ENCODE results near the gene DPAGT1.
"Not testable (repeated sequence)": the region's sequence is repeated elsewhere in the genome, so short reads cannot be mapped to it uniquely, and the experiment has no call there.

Gene DPAGT1

GRCh38 chr11:119115484-119116234 is 14.0 kb upstream of the DPAGT1 start:
- DNase-seq (ENCODE audit: low spot score), result no peak

DNA sequence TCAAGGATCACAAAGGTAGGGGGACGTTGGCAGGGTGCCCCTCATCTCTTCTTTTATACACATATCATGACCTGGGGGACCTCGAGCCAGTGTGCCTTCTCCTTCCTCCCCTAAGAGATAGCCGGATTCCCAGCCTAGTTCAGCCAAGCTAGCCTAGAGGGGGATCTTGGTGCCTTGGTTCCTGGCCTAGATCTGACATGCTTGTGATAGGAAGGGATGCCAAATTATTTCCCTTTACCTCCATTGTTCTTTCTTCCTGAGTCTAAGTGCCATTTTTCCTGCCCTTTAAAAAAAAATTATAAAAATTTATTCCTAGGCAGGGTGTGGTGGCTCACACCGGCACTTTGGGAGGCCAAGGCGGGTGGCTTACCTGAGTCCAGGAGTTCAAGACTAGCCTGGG is 12.7 kb upstream of the DPAGT1 start:
- DNase-seq (ENCODE audit: low spot score), result no peak

DNA sequence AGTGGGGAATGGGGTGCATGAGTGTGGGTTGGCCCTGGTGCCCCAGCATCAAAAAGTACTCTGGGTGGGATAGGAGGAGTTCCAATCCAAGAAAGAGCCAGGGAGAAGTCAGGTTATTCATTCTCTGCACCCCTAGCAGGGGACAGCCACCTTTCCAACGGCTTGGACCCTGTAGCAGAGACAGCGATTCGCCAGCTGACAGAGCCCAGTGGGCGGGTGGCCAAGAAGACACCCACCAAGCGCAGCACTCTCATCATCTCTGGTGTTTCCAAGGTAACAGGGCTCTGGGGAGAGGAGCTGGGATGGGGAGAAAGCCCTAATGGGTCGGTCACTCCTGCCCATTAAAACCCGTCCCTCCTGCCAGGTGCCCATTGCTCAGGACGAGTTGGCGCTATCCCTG is 12.1 kb upstream of the DPAGT1 start:
- DNase-seq (ENCODE audit: low spot score), result no peak

DNA sequence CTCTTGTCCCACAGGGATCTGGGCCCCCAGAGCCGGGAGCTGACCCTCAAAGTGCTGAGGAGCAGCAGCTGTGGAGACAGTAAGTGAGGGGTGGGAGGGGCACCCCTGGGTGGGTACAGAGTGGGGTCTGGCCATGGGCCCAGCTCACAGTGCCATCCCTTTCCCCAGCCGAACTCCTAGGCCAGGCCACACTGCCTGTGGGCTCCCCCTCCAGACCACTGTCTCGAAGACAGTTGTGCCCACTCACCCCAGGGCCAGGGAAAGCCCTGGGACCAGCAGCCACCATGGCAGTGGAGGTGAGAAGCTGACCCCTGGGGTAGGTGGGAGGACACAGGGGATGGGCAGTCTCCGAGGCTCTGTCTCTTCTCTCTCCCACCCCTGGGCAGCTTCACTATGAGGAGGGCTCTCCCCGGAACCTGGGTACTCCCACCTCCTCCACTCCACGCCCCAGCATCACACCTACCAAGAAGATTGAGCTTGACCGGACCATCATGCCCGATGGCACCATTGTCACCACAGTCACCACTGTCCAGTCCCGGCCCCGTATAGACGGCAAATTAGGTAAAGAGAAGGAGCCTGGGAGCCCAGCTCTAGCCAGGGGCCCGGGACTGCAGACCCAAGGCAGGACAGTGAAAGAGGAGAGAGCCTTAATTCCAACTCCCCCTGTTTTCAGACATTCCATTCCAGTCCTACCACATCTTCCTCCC is 10.8 kb upstream of the DPAGT1 start:
- no peak for DNase-seq (ENCODE audit: low spot score)

DNA sequence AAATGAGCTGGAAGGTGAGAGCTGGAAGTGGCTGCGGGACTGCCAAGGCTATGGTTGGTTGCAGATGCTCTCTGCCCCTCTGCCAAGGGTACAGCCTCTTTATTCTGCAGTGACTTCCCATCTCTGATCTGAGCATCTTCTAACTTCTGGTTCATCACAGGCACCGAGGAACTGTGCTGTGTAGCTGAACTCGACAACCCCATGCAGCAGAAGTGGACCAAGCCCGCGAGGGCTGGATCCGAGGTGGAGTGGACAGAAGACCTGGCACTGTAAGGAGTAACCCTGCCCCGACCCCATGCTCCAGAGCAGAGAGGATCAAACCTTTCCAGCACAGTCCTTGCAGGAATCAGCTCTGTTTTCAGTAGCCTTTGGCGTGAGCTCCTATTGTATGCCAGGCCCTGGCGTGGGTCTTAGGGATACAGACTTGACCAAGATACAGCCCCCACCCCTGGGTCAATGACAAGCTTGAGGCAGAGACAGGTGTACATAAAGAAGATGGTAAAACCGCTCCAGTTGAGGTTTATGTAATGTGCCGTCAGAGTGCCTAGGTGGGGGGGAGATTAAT is 9.8 kb upstream of the DPAGT1 start:
- no peak for DNase-seq (ENCODE audit: low spot score)

DNA sequence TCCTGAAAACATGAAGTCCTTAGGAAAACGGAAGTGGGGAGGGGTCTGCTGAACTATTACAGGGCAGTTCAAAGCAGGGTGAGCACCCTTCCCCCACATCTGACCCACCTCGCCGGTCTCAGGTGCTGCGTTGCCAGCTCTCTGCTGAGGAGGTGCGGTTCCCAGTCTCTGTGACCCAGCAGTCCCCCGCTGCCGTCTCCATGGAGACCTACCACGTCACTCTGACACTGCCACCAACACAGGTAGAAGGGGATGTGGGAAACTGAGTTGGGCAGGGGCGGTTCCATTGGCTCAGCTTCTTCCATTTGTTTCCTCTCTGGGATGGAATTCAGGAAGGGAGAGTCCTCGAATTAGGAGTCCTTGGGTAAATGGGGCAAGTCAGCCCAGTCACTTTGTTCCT is 8.8 kb upstream of the DPAGT1 start:
- DNase-seq (ENCODE audit: low spot score), result no peak

DNA sequence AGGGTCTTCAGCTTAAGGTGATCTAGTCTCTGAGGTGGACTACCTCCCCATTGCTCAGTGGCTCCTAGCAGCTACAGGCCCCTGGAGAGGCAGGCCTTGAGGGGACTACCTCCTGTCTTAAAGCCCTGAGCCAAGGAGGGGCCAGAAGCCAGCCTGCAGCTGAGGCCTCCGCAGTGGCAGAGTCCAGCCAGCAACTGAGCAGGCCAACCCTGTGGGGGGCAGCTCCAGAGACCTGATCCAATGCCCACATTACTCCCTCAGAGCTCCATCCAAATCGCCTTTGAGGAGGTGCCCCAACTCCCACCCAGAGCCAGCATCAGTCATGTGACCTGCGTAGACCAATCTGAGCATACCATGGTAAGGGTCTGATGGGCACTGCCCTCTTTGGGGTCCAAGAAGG is 8.2 kb upstream of the DPAGT1 start:
- DNase-seq (ENCODE audit: low spot score), result no peak

GRCh38 chr11:119108857-119109221 is 7.2 kb upstream of the DPAGT1 start:
- DNase-seq (ENCODE audit: low spot score), result no peak

GRCh38 chr11:119108146-119108856 is 6.6 kb upstream of the DPAGT1 start:
- peak; percentile 83 for DNase-seq (ENCODE audit: low spot score)

DNA sequence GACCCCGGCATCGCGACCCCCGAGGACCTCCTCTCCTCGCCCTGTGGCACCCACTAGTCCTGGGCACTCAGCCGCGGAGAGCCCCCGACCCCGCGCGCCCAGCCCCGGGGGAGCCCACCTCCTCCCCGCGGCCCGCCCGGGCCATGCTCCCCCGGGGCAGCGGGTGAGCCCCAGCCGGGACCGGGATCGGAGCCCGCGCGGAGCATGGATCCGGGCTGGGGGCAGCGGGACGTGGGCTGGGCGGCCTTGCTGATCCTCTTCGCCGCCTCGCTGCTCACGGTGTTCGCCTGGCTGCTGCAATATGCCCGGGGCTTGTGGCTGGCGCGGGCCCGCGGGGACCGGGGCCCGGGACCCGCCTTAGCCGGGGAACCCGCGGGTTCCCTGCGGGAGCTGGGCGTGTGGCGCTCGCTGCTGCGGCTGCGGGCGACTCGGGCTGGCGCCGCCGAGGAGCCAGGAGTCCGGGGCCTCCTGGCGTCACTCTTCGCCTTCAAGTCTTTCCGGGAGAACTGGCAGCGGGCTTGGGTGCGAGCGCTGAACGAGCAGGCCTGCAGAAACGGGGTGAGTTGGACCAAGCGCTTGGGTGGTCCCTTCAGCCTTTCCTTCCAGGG is 6.0 kb upstream of the DPAGT1 start:
- no peak for DNase-seq (ENCODE audit: low spot score)

GRCh38 chr11:119106564-119107537 is 5.2 kb upstream of the DPAGT1 start, which contains the start of gene C2CD2L:
C2CD2L (plus strand) TSS chr11:119107344; CDS start chr11:119107742, 398 bp downstream.
- DNase-seq (ENCODE audit: low spot score), result peak; percentile 92

GRCh38 chr11:119103793-119104192 is 2.1 kb upstream of the DPAGT1 start:
- no peak for DNase-seq (ENCODE audit: low spot score)

GRCh38 chr11:119103161-119103664 is 1.6 kb upstream of the DPAGT1 start:
- DNase-seq (ENCODE audit: low spot score), result not testable (repeated sequence)

DNA sequence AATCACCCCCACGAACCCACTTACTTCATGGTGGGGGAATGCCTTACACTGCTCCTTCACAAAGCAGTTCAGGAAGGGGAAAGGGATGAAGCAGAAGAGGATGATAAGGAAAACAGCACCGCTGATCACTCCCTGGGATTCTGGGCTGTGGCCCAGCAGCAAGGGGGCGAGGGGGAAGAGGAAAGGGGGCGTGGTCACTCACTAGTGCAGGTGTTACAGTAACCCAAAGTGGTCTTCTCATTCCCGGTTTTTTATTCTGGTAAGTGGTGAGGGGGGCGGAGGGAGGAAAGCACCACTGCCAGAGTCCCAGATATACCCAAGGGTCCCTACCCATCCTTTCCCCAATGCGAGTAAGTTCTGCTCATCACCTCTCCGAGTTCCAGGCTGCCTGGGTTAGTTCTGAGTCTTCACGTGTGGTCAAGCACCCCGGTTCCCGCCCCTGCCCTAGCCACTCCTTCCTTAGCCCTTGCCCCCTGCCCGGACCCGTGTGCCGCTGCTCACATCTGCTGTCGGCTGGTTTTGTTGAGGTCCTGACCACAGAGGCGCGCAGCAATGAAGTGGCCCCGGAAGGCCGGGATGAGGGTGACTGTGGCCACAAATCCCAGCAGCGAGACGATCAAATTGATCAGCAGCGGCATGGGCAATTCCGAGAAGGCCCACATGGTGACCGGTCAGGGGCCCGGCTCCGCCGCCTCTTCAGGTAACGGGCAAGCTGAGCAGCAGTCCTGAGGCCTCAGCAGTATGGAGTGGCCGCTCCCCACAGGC is 477 bp downstream of the DPAGT1 start:
- DNase-seq (ENCODE audit: low spot score), result no peak

GRCh38 chr11:119100246-119100970 is 1.2 kb downstream of the DPAGT1 start:
- peak; percentile 54 for DNase-seq (ENCODE audit: low spot score)

- DNase-seq (ENCODE audit: low spot score), result no peak
Observed at GRCh38 chr11:119099711-119100110, 1.9 kb downstream of the DPAGT1 start.

- DNase-seq (ENCODE audit: low spot score), result peak; percentile 100
Observed at GRCh38 chr11:119095066-119095880, 6.4 kb downstream of the DPAGT1 start.

DNA sequence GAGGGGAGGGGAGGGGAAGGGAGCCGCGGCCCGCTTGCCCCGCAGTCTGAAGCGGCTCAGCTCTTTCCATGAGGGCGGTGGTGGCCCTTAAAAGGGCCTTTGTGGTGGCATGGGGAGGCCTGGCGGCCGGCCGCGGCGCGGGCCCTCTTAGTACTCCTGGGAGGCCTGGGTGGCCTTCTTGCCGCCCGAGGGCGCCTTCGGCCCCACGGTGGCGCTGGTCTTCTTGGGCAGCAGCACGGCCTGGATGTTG is 6.9 kb downstream of the DPAGT1 start:
- DNase-seq (ENCODE audit: low spot score), result peak; percentile 88

All from kidney tubule cell (primary cell).